ENCODE results near the gene PLCB1.

DNA sequence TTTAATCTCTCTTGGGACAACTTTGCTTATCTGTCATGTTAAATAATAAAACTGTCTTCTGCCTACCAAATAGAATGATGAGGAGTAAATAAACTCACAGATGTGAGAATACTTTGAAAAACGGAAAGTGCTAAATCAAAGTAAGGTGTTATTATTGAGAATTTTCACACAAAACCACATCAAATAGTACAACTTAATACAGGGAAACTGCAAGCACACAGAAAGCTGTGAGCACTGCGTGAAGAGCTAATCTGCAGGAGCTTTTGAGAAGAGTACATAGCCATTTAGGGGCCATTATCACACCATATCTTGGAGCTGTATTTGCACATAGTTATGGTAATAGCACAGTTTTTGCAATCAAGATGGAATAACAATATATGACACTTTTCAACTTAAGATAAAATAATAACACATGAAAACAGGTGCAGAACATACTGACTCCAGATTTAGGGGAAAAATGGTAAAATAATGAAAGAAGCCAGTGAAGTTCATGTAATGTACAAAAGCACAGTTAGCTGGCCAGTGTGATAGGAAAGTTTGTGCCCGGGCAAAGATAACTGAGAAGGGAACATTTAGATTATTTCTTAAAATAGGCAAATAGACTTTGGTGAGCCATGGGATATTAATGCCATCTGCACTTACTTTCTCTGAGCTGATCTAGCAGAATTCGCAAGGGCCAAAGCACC lies 538.3 kb downstream of the PLCB1 start:
- TF ChIP-seq, protein P1, sequence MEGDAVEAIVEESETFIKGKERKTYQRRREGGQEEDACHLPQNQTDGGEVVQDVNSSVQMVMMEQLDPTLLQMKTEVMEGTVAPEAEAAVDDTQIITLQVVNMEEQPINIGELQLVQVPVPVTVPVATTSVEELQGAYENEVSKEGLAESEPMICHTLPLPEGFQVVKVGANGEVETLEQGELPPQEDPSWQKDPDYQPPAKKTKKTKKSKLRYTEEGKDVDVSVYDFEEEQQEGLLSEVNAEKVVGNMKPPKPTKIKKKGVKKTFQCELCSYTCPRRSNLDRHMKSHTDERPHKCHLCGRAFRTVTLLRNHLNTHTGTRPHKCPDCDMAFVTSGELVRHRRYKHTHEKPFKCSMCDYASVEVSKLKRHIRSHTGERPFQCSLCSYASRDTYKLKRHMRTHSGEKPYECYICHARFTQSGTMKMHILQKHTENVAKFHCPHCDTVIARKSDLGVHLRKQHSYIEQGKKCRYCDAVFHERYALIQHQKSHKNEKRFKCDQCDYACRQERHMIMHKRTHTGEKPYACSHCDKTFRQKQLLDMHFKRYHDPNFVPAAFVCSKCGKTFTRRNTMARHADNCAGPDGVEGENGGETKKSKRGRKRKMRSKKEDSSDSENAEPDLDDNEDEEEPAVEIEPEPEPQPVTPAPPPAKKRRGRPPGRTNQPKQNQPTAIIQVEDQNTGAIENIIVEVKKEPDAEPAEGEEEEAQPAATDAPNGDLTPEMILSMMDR (IDR thresholded peaks at IDR 0.05), result no peak
- no peak for TF ChIP-seq POLR2AphosphoS5 (IDR thresholded peaks at IDR 0.05)

All from esophagus muscularis mucosa (tissue), 3 donors.